ENCODE results near the gene TRIM44. TPM values are rescaled to one million over a fixed set of nuclear protein-coding genes. Genes with fewer than 3 reads are reported as not detected.
"Not testable (repeated sequence)": the region's sequence is repeated elsewhere in the genome, so short reads cannot be mapped to it uniquely, and the experiment has no call there.

Gene TRIM44
- total RNA-seq, 1 donor from 2014 or later = 53.3 TPM

DNA sequence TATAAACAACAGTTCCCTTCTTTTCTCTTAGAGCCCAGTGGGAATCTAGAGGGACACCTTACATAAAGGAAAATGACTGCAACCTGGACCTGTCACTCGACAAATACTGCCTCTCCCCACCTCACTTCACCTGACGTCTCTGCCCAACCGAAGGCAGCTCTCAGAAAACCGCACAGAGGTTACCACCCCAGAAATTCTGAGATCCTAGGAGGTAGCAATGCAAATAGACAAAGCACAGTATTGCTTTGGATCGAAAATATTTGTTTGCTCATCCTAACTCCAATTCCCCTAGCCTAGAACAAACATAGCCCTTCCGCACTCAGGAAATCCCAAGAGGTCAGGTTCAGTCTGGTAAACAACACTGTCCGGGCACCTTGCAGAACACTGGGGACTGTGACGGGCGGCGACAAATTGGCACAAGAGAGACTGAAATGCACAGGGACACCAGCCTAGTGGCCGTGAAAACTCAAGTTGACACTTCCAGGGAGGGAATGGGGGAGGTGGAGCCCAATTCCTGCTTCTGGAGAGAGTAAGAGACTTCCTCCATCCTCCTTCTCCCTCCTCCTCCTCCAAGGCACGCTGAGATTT lies 420 bp upstream of the TRIM44 start:
- H3K27ac Mint-ChIP-seq (ENCODE audit: unreplicated experiment) = peak overlapping the region; percentile 95
- TF ChIP-seq, protein P1, sequence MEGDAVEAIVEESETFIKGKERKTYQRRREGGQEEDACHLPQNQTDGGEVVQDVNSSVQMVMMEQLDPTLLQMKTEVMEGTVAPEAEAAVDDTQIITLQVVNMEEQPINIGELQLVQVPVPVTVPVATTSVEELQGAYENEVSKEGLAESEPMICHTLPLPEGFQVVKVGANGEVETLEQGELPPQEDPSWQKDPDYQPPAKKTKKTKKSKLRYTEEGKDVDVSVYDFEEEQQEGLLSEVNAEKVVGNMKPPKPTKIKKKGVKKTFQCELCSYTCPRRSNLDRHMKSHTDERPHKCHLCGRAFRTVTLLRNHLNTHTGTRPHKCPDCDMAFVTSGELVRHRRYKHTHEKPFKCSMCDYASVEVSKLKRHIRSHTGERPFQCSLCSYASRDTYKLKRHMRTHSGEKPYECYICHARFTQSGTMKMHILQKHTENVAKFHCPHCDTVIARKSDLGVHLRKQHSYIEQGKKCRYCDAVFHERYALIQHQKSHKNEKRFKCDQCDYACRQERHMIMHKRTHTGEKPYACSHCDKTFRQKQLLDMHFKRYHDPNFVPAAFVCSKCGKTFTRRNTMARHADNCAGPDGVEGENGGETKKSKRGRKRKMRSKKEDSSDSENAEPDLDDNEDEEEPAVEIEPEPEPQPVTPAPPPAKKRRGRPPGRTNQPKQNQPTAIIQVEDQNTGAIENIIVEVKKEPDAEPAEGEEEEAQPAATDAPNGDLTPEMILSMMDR (IDR thresholded peaks at IDR 0.05; ENCODE audit: partially characterized antibody, unreplicated experiment) = no peak
- H3K9me3 Mint-ChIP-seq (ENCODE audit: unreplicated experiment) = peaks cover 20% of the 10 kb centered on the region
- DNase-seq = no peak
- peaks cover 15% of the 10 kb centered on the region for H3K27me3 Mint-ChIP-seq (ENCODE audit: unreplicated experiment)
- peaks cover 27% of the 10 kb centered on the region for H3K36me3 Mint-ChIP-seq (ENCODE audit: unreplicated experiment)
- peak overlapping the region; percentile 93 for H3K4me3 Mint-ChIP-seq (ENCODE audit: unreplicated experiment)
- peaks cover 17% of the 10 kb centered on the region for H3K4me1 Mint-ChIP-seq (ENCODE audit: low read depth, unreplicated experiment)

DNA sequence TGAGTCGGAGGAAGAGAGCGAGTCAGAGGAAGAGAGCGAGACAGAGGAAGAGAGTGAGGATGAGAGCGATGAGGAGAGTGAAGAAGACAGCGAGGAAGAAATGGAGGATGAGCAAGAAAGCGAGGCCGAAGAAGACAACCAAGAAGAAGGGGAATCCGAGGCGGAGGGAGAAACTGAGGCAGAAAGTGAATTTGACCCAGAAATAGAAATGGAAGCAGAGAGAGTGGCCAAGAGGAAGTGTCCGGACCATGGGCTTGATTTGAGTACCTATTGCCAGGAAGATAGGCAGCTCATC lies 780 bp downstream of the TRIM44 start:
- DNase-seq = no peak
- Mint-ChIP-seq H3K4me1 (ENCODE audit: low read depth, unreplicated experiment) (peaks cover 17% of the 10 kb centered on the region), H3K4me3 (ENCODE audit: unreplicated experiment) (peak overlapping the region; percentile 91), H3K36me3 (ENCODE audit: unreplicated experiment) (peaks cover 27% of the 10 kb centered on the region), H3K9me3 (ENCODE audit: unreplicated experiment) (peaks cover 20% of the 10 kb centered on the region), H3K27ac (ENCODE audit: unreplicated experiment) (peak overlapping the region; percentile 80), H3K27me3 (ENCODE audit: unreplicated experiment) (peaks cover 13% of the 10 kb centered on the region)
- TF ChIP-seq, protein P1 (IDR thresholded peaks at IDR 0.05; ENCODE audit: partially characterized antibody, unreplicated experiment) = no peak

DNA sequence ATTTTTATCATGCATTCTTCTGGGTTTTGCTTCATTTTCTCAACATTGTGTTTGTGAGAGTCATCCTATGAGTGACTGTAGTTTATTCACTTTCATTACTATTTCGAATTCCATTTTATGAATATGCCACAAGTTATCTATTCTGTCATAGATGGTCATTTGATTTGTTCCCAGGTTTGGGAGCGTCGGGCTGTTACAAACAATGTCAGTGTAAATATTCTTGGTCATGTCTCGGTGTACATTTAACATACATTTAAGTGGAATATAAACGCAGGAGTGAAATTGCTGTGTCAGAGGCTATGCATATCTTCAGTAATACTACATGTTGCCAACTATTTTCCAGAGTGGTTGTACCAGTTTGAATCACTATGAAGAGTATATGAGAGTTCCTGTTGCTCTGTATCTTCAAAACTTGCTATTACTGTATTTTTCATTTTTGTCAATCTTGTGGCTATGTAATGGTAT lies 2.4 kb downstream of the TRIM44 start:
- TF ChIP-seq, protein P1 (IDR thresholded peaks at IDR 0.05; ENCODE audit: partially characterized antibody, unreplicated experiment) = no peak
- peak overlapping the region; percentile 91 for H3K4me3 Mint-ChIP-seq (ENCODE audit: unreplicated experiment)
- no peak overlapping the region for H3K27ac Mint-ChIP-seq (ENCODE audit: unreplicated experiment)

GRCh38 chr11:35667257-35667656 lies 4.7 kb downstream of the TRIM44 start:
- no peak for DNase-seq
- Mint-ChIP-seq H3K4me1 (ENCODE audit: low read depth, unreplicated experiment) (peaks cover 14% of the 10 kb centered on the region), H3K36me3 (ENCODE audit: unreplicated experiment) (peaks cover 27% of the 10 kb centered on the region), H3K4me3 (ENCODE audit: unreplicated experiment) (no peak overlapping the region), H3K27me3 (ENCODE audit: unreplicated experiment) (peaks cover 7% of the 10 kb centered on the region), H3K9me3 (ENCODE audit: unreplicated experiment) (peaks cover 14% of the 10 kb centered on the region), H3K27ac (ENCODE audit: unreplicated experiment) (no peak overlapping the region)
- TF ChIP-seq, protein P1 (IDR thresholded peaks at IDR 0.05; ENCODE audit: partially characterized antibody, unreplicated experiment) = no peak

More for the DNA sequence above, 2.4 kb downstream of the TRIM44 start:
- H3K36me3 Mint-ChIP-seq (ENCODE audit: unreplicated experiment) = peaks cover 27% of the 10 kb centered on the region
- H3K27me3 Mint-ChIP-seq (ENCODE audit: unreplicated experiment) = peaks cover 13% of the 10 kb centered on the region
- H3K9me3 Mint-ChIP-seq (ENCODE audit: unreplicated experiment) = peaks cover 20% of the 10 kb centered on the region
- H3K4me1 Mint-ChIP-seq (ENCODE audit: low read depth, unreplicated experiment) = peaks cover 17% of the 10 kb centered on the region
- no peak for DNase-seq

DNA sequence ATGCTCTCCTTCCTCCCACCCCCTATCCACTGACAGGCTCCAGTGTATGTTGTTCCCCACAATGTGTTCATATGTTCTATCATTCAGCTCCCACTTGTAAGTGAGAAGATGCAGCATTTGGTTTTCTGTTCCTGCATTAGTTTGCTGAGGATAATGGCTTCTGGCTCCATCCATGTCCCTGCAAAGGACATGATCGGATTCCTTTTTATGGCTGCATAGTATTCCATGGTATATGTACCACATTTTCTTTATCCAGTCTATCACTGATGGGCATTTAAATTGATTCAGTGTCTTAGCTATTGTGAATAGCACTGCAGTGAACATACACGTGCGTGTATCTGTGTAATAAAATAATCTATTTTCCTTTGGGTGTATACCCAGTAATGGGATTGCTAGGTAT lies 5.8 kb downstream of the TRIM44 start:
- H3K4me3 Mint-ChIP-seq (ENCODE audit: unreplicated experiment); H3K27me3 Mint-ChIP-seq (ENCODE audit: unreplicated experiment): not testable (repeated sequence)

More for the DNA sequence above, 5.8 kb downstream of the TRIM44 start:
- not testable (repeated sequence) for DNase-seq; H3K27ac Mint-ChIP-seq (ENCODE audit: unreplicated experiment); H3K9me3 Mint-ChIP-seq (ENCODE audit: unreplicated experiment)
- Mint-ChIP-seq H3K36me3 (ENCODE audit: unreplicated experiment) (peaks cover 27% of the 10 kb centered on the region), H3K4me1 (ENCODE audit: low read depth, unreplicated experiment) (peaks cover 20% of the 10 kb centered on the region)

All from glutamatergic neuron (in vitro differentiated cells).